Measurements from ENCODE around the gene UBALD1. TPM values are rescaled to one million over a fixed set of nuclear protein-coding genes. Genes with fewer than 3 reads are reported as not detected.
A peak's percentile ranks its signal among the peaks of the same experiment; 100 is the strongest.

Gene UBALD1
- total RNA-seq, 1 donor from 2014 or later, result 54.6 TPM

DNA sequence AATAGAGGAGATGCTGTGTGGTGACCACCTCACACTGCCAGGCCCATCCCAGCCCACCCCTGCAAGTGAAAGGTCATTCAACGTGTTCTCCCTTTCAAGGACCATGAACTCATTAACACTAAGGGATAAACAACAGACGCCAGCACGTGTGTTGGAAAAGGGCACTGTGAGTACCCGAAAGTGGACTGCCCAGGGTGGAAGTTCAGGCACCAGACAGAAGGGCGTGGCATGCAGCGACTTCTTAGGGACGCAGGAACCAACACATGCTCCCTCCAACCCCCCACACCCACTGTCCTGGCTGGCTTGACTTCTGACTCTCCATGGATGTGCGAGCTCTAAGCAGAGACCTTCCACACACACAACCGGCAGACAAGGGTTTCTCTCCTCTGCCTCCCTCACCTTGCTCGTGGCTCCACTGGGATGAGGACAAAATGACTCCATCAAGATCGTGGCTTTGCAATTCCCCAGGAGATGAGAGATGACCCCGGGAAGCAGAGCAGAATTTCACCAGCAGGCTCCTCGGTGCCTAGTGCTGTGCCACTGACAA is 11.0 kb downstream of the UBALD1 start:
- no peak for DNase-seq
- Mint-ChIP-seq H3K4me1 (ENCODE audit: low read depth, unreplicated experiment) (peaks cover 2% of the 10 kb centered on the region), H3K4me3 (ENCODE audit: unreplicated experiment) (no peak overlapping the region), H3K9me3 (ENCODE audit: unreplicated experiment) (peaks cover 5% of the 10 kb centered on the region), H3K27me3 (ENCODE audit: unreplicated experiment) (peaks cover 3% of the 10 kb centered on the region), H3K27ac (ENCODE audit: unreplicated experiment) (no peak overlapping the region), H3K36me3 (ENCODE audit: unreplicated experiment) (no peaks in the 10 kb centered on the region)
- TF ChIP-seq, protein P1, sequence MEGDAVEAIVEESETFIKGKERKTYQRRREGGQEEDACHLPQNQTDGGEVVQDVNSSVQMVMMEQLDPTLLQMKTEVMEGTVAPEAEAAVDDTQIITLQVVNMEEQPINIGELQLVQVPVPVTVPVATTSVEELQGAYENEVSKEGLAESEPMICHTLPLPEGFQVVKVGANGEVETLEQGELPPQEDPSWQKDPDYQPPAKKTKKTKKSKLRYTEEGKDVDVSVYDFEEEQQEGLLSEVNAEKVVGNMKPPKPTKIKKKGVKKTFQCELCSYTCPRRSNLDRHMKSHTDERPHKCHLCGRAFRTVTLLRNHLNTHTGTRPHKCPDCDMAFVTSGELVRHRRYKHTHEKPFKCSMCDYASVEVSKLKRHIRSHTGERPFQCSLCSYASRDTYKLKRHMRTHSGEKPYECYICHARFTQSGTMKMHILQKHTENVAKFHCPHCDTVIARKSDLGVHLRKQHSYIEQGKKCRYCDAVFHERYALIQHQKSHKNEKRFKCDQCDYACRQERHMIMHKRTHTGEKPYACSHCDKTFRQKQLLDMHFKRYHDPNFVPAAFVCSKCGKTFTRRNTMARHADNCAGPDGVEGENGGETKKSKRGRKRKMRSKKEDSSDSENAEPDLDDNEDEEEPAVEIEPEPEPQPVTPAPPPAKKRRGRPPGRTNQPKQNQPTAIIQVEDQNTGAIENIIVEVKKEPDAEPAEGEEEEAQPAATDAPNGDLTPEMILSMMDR (IDR thresholded peaks at IDR 0.05; ENCODE audit: partially characterized antibody, unreplicated experiment), result no peak

DNA sequence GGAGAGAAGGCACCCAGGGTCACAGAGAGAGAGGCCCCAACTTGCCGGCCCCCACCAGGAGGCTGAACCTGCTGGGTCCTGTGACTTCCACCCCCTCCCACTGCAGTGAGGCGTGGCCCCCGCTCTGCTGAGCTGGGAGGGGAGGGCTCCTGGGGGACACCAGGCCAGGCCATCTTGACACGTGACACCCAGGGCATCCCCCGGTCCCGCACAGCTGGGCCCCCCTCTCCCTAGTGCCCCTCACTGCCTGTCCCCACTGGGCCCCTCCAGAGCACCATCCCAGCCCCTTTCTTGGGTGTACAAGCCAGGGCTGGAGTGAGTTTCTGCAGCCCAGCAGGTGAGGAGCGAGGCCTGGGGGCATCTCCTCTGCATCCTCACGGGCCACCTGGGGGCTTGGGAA is 12.4 kb downstream of the UBALD1 start:
- Mint-ChIP-seq H3K36me3 (ENCODE audit: unreplicated experiment) (no peaks in the 10 kb centered on the region), H3K9me3 (ENCODE audit: unreplicated experiment) (peaks cover 6% of the 10 kb centered on the region), H3K4me1 (ENCODE audit: low read depth, unreplicated experiment) (peaks cover 2% of the 10 kb centered on the region), H3K27ac (ENCODE audit: unreplicated experiment) (no peak overlapping the region), H3K4me3 (ENCODE audit: unreplicated experiment) (no peak overlapping the region), H3K27me3 (ENCODE audit: unreplicated experiment) (peaks cover 3% of the 10 kb centered on the region)
- no peak for DNase-seq
- TF ChIP-seq, protein P1 (IDR thresholded peaks at IDR 0.05; ENCODE audit: partially characterized antibody, unreplicated experiment), result no peak

DNA sequence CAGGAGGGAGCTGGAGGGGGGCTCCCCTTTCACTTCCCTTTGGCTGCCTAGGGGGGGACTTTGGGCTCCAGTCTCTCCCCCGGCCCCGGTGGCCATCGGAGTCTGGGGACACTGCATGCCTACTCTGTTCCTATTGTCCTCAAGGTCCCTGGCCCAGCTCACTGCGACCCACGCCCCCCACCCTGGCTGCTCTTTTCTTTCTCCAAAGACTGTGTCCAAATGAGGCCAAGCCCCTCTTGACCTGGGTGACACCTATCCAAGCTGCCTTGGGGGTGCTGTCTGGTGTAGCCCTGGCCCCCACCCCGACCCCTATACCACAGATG is 12.9 kb downstream of the UBALD1 start:
- TF ChIP-seq, protein P1 (IDR thresholded peaks at IDR 0.05; ENCODE audit: partially characterized antibody, unreplicated experiment), result no peak
- no peak for DNase-seq
- H3K36me3 Mint-ChIP-seq (ENCODE audit: unreplicated experiment), result no peaks in the 10 kb centered on the region
- peaks cover 3% of the 10 kb centered on the region for H3K27me3 Mint-ChIP-seq (ENCODE audit: unreplicated experiment)
- H3K9me3 Mint-ChIP-seq (ENCODE audit: unreplicated experiment), result peaks cover 6% of the 10 kb centered on the region
- H3K4me1 Mint-ChIP-seq (ENCODE audit: low read depth, unreplicated experiment), result peaks cover 3% of the 10 kb centered on the region
- H3K27ac Mint-ChIP-seq (ENCODE audit: unreplicated experiment), result no peak overlapping the region
- no peak overlapping the region for H3K4me3 Mint-ChIP-seq (ENCODE audit: unreplicated experiment)

DNA sequence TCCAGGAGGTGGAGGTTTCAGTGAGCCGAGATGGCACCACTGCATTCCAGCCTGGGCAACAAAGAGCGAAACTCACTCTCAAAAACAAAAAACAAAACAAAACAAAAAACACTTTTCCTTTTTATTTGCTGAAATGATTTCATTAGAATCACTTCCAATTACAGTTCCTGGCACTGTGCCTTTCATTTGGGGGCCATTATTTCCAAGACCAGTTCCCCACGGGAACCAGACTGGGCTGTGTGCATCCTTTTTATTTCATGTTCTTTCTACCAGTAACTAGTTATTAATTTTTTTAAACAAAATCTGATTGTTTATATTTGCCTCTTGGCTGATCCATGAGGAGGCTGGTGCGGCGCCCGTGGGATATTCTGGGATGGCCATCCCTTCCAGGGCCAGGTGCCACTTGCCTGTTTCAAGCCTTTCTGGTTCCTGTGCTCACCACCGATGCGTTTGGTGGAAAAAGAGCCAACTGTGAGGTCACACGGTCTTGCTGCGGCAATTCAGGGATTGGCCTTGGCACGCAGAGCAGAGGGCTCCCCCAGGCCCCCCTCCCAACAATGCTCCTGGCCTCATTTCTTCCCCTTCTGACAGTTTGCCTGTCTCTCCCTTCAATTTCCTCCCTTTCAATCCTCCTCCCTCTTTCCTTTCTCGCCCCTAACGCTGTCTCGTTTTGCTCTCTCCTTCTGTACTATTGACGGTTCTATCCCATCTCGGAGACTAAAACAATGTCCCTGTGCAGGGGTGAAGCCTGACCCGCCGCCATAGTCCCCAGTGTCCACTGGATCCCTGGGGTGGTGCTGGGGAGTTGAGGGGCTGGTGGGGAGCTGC is 13.4 kb downstream of the UBALD1 start:
- H3K27me3 Mint-ChIP-seq (ENCODE audit: unreplicated experiment), result peaks cover 3% of the 10 kb centered on the region
- peaks cover 6% of the 10 kb centered on the region for H3K9me3 Mint-ChIP-seq (ENCODE audit: unreplicated experiment)
- TF ChIP-seq, protein P1 (IDR thresholded peaks at IDR 0.05; ENCODE audit: partially characterized antibody, unreplicated experiment), result no peak
- H3K4me1 Mint-ChIP-seq (ENCODE audit: low read depth, unreplicated experiment), result peaks cover 5% of the 10 kb centered on the region
- no peak for DNase-seq
- peak overlapping the region; percentile 30 for H3K4me3 Mint-ChIP-seq (ENCODE audit: unreplicated experiment)
- H3K27ac Mint-ChIP-seq (ENCODE audit: unreplicated experiment), result peak overlapping the region; percentile 66
- H3K36me3 Mint-ChIP-seq (ENCODE audit: unreplicated experiment), result no peaks in the 10 kb centered on the region

DNA sequence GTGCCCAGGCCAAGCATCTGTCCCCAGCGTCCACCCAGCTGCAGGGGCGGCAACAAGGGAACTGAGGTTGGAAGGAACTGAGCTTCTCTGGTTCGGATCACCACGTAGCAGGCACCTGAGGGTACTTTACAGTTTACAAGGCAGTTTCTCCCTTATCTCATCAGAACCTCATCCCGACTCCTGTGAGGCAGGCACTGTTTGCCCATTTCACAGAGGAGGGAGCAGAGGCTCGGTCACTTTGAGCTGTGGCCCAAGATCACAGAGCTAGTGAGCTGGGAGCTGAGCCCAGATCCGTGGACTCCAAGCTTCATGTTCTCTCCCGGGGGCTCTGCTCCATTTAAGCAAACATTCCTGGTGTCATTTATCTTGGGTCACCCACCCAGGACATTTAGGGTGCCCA is 15.1 kb downstream of the UBALD1 start:
- H3K9me3 Mint-ChIP-seq (ENCODE audit: unreplicated experiment), result peaks cover 6% of the 10 kb centered on the region
- H3K27me3 Mint-ChIP-seq (ENCODE audit: unreplicated experiment), result peaks cover under 1% of the 10 kb centered on the region
- no peak for DNase-seq
- H3K36me3 Mint-ChIP-seq (ENCODE audit: unreplicated experiment), result no peaks in the 10 kb centered on the region
- H3K4me3 Mint-ChIP-seq (ENCODE audit: unreplicated experiment), result no peak overlapping the region
- no peak overlapping the region for H3K27ac Mint-ChIP-seq (ENCODE audit: unreplicated experiment)
- H3K4me1 Mint-ChIP-seq (ENCODE audit: low read depth, unreplicated experiment), result peaks cover 5% of the 10 kb centered on the region
- TF ChIP-seq, protein P1 (IDR thresholded peaks at IDR 0.05; ENCODE audit: partially characterized antibody, unreplicated experiment), result no peak

All from glutamatergic neuron (in vitro differentiated cells).